MCF 10A (cell line): ENCODE measurements around the gene KLF11. TPM values are rescaled to one million over a fixed set of nuclear protein-coding genes. Genes with fewer than 3 reads are reported as not detected.

Experiments used
- BruUV-seq: library from RNA; stranded (reverse); fragments of 400-500 nt; replicated peaks from 2 replicates; lab custom pipeline; 2021; lab: Mats Ljungman, UMichigan
- CTCF ChIA-PET: fragments of 300-600 bp; sonication (Branson Sonifier 250); formaldehyde crosslinking; extraction: SDS; loops from one replicate; lab custom pipeline; 2021; ENCODE audit warnings: antibody characterized with exemption, inconsistent platforms; lab: Yijun Ruan, JAX
- POLR2A ChIA-PET: fragments of 300-600, 350-650 bp; sonication (Branson Sonifier 250); formaldehyde crosslinking; extraction: SDS; loops from one replicate; lab custom pipeline; 2020; ENCODE audit warnings: antibody characterized with exemption, inconsistent platforms; lab: Yijun Ruan, JAX
- DNase-seq: peaks from one replicate; pipeline ENCODE4 v3.0.0-alpha.2; 2018; ENCODE audit not compliant: unreplicated experiment
- H3K27ac Mint-ChIP-seq: one replicate; pipeline ENCODE4 v1.8.0; 2022; ENCODE audit warnings: mild to moderate bottlenecking, low read depth, mixed read lengths; ENCODE audit not compliant: unreplicated experiment
- H3K27me3 Mint-ChIP-seq: one replicate; pipeline ENCODE4 v1.8.0; 2022; ENCODE audit warnings: mixed read lengths; ENCODE audit not compliant: insufficient read depth, unreplicated experiment
- H3K36me3 Mint-ChIP-seq: one replicate; pipeline ENCODE4 v1.8.0; 2022; ENCODE audit warnings: mild to moderate bottlenecking, moderate library complexity, mixed read lengths; ENCODE audit not compliant: insufficient read depth, unreplicated experiment
- H3K4me1 Mint-ChIP-seq: one replicate; pipeline ENCODE4 v1.8.0; 2022; ENCODE audit warnings: mixed read lengths; ENCODE audit not compliant: insufficient read depth, unreplicated experiment
- H3K4me3 Mint-ChIP-seq: one replicate; pipeline ENCODE4 v1.8.0; 2022; ENCODE audit warnings: mild to moderate bottlenecking, moderate library complexity, mixed read lengths; ENCODE audit not compliant: unreplicated experiment
- H3K9me3 Mint-ChIP-seq: one replicate; pipeline ENCODE4 v1.8.0; 2022; ENCODE audit warnings: mixed read lengths; ENCODE audit not compliant: unreplicated experiment
- intact Hi-C: fragments of 100-400 bp; cut with micrococcal nuclease; formaldehyde crosslinking; loops from 2 replicates; pipeline ENCODE4 v1.14.1; 2022
- total RNA-seq: library from RNA; stranded (reverse); gene quantifications from 2 replicates; pipeline ENCODE4 v1.2.3, GENCODE V29; 2022
- TF ChIP-seq, protein P1 (sequence below): fragments of 200-600 bp; IDR thresholded peaks from one replicate; pipeline ENCODE4 v1.8.0; 2022; ENCODE audit warnings: antibody characterized with exemption, mild to moderate bottlenecking; ENCODE audit not compliant: unreplicated experiment

Gene KLF11
- total RNA-seq, 1 experiment from 2014 or later: 7.1 TPM

- DNase-seq: no peak
- H3K4me3 Mint-ChIP-seq: no peak overlapping the region
- no TSS peak for BruUV-seq
- POLR2A ChIA-PET: interaction anchor here (1.0 to 1.1 kb wide), 2 partner anchors 9 to 24 kb away, joined by 3 to 4 read pairs; no protein-coding TSS in a partner anchor
- H3K27ac Mint-ChIP-seq: no peak overlapping the region
- CTCF ChIA-PET: interaction anchor here (1.0 to 5.0 kb wide), 7 partner anchors 12 to 349 kb away, joined by 3 to 32 read pairs (median 6); no protein-coding TSS in a partner anchor
- no peaks in the 10 kb centered on the region for H3K4me1 Mint-ChIP-seq
- TF ChIP-seq, protein P1, sequence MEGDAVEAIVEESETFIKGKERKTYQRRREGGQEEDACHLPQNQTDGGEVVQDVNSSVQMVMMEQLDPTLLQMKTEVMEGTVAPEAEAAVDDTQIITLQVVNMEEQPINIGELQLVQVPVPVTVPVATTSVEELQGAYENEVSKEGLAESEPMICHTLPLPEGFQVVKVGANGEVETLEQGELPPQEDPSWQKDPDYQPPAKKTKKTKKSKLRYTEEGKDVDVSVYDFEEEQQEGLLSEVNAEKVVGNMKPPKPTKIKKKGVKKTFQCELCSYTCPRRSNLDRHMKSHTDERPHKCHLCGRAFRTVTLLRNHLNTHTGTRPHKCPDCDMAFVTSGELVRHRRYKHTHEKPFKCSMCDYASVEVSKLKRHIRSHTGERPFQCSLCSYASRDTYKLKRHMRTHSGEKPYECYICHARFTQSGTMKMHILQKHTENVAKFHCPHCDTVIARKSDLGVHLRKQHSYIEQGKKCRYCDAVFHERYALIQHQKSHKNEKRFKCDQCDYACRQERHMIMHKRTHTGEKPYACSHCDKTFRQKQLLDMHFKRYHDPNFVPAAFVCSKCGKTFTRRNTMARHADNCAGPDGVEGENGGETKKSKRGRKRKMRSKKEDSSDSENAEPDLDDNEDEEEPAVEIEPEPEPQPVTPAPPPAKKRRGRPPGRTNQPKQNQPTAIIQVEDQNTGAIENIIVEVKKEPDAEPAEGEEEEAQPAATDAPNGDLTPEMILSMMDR: no peak
- intact Hi-C loops: no loop called here
- peaks cover 44% of the 10 kb centered on the region for H3K27me3 Mint-ChIP-seq
- no peaks in the 10 kb centered on the region for H3K9me3 Mint-ChIP-seq
- no peaks in the 10 kb centered on the region for H3K36me3 Mint-ChIP-seq
Measured at GRCh38 chr2:10085043-10085667, 41.8 kb downstream of the KLF11 start.

GRCh38 chr2:10085668-10086059, 42.3 kb downstream of the KLF11 start:
- no TSS peak for BruUV-seq
- H3K36me3 Mint-ChIP-seq: no peaks in the 10 kb centered on the region
- H3K27ac Mint-ChIP-seq: no peak overlapping the region
- POLR2A ChIA-PET: interaction anchor here (1.0 kb wide), 1 partner anchor 24 kb away, joined by 4 read pairs; no protein-coding TSS in a partner anchor
- intact Hi-C loops: no loop called here
- CTCF ChIA-PET: interaction anchor here (1.0 to 5.0 kb wide), 7 partner anchors 11 to 349 kb away, joined by 3 to 32 read pairs (median 6); no protein-coding TSS in a partner anchor
- H3K9me3 Mint-ChIP-seq: no peaks in the 10 kb centered on the region
- H3K4me1 Mint-ChIP-seq: no peaks in the 10 kb centered on the region
- TF ChIP-seq, protein P1: no peak
- no peak overlapping the region for H3K4me3 Mint-ChIP-seq
- no peak for DNase-seq
- H3K27me3 Mint-ChIP-seq: peaks cover 47% of the 10 kb centered on the region

DNA sequence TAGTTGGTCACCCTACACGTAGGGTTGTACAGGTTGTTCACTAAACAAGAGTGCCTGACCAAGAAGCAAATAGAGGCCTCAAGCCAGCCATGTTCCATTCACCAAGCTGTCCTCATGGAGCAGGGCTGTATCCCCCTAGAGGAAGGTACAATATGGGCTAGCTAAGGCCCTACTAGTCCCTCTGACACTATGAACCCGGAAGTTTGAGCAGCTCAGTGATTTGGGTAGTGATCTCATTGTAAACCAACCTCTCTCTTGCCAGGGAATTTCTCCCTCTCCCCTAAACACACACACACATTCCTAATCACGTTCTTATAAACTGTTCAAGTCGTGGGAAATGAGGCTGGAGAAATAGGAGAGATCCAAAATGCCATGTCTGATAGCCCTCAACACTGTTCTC, 43.6 kb downstream of the KLF11 start:
- H3K27ac Mint-ChIP-seq: no peak overlapping the region
- H3K9me3 Mint-ChIP-seq: no peaks in the 10 kb centered on the region
- H3K36me3 Mint-ChIP-seq: no peaks in the 10 kb centered on the region
- no peaks in the 10 kb centered on the region for H3K4me1 Mint-ChIP-seq
- peaks cover 43% of the 10 kb centered on the region for H3K27me3 Mint-ChIP-seq
- no peak overlapping the region for H3K4me3 Mint-ChIP-seq
- intact Hi-C loops: no loop called here
- TF ChIP-seq, protein P1: no peak
- no peak for DNase-seq
- BruUV-seq: no TSS peak
- ChIA-PET POLR2A (interaction anchor here (0.8 kb wide), 1 partner anchor 10 kb away, joined by 4 read pairs; no protein-coding TSS in a partner anchor), CTCF (interaction anchor here (0.9 to 5.0 kb wide), 4 partner anchors 10 to 348 kb away, joined by 4 to 32 read pairs (median 17); no protein-coding TSS in a partner anchor)

- intact Hi-C loops: no loop called here
- H3K36me3 Mint-ChIP-seq: no peaks in the 10 kb centered on the region
- no peak for DNase-seq
- H3K27ac Mint-ChIP-seq: no peak overlapping the region
- H3K27me3 Mint-ChIP-seq: peaks cover 39% of the 10 kb centered on the region
- H3K9me3 Mint-ChIP-seq: no peaks in the 10 kb centered on the region
- no peak overlapping the region for H3K4me3 Mint-ChIP-seq
- POLR2A ChIA-PET: interaction anchor here (0.8 kb wide), 1 partner anchor 10 kb away, joined by 4 read pairs; no protein-coding TSS in a partner anchor
- CTCF ChIA-PET: interaction anchor here (0.9 to 5.0 kb wide), 4 partner anchors 9 to 348 kb away, joined by 4 to 32 read pairs (median 17); no protein-coding TSS in a partner anchor
- BruUV-seq: no TSS peak
- TF ChIP-seq, protein P1: no peak
- no peaks in the 10 kb centered on the region for H3K4me1 Mint-ChIP-seq
Measured at GRCh38 chr2:10087360-10087759, 44.0 kb downstream of the KLF11 start.
